Thoracic aorta (tissue), 2 donors: ENCODE measurements around the gene THRB. TPM values are rescaled to one million over a fixed set of nuclear protein-coding genes. Genes with fewer than 3 reads are reported as not detected.

Experiments used
- ATAC-seq: fragments of 150-250 bp; one replicate; pipeline ENCODE4 v1.8.0; 2017; ENCODE audit warnings: low read depth; ENCODE audit not compliant: insufficient number of reproducible peaks, low FRiP score
- DNase-seq: peaks from one replicate; pipeline ENCODE4 v3.0.0-alpha.2; 2020; ENCODE audit warnings: low spot score
- H3K27ac ChIP-seq, 2 donors: fragments of 200-600 bp; sonication (generic); 1 replicate in 1 of 2; 2 replicates in 1 of 2; pipeline ENCODE4 v1.5.1; 2016; ENCODE audit warnings: mild to moderate bottlenecking in 2 of 2, moderate library complexity in 2 of 2
- H3K27me3 ChIP-seq: fragments of 200-600 bp; sonication (generic); replicated peaks from 2 replicates; pipeline ENCODE4 v1.6.0; 2016; ENCODE audit warnings: mild to moderate bottlenecking; ENCODE audit not compliant: insufficient read depth
- H3K36me3 ChIP-seq: fragments of 200-600 bp; sonication (generic); one replicate; pipeline ENCODE4 v1.5.1; 2016
- H3K4me1 ChIP-seq, 2 donors: fragments of 200-600 bp; sonication (generic); 1 replicate in 1 of 2; 2 replicates in 1 of 2; pipeline versions ENCODE4 v1.5.1 to v1.6.0; 2016; ENCODE audit warnings: low read depth in 2 of 2, mild to moderate bottlenecking in 1 of 2; ENCODE audit not compliant: control insufficient read depth in 1 of 2
- H3K4me3 ChIP-seq: fragments of 200-600 bp; sonication (generic); 2 replicates; pipeline ENCODE4 v1.5.1; 2016; ENCODE audit warnings: mild to moderate bottlenecking
- H3K9me3 ChIP-seq: fragments of 200-600 bp; sonication (generic); 2 replicates; pipeline ENCODE4 v1.5.1; 2016
- total RNA-seq, 2 donors: library from RNA; depleted of rRNA; stranded (reverse); fragments of >200 nt; gene quantifications; one replicate each; pipeline versions ENCODE4 v1.1.0 to v1.2.3, GENCODE V29; 2016
- TF ChIP-seq, protein P1 (sequence below): fragments of 200-600 bp; sonication (generic); IDR thresholded peaks from one replicate; pipeline ENCODE4 v1.5.1; 2019; ENCODE audit warnings: antibody characterized with exemption

The THRB gene
- total RNA-seq, 2 donors from 2014 or later, result 40.3 to 65.6 TPM

DNA sequence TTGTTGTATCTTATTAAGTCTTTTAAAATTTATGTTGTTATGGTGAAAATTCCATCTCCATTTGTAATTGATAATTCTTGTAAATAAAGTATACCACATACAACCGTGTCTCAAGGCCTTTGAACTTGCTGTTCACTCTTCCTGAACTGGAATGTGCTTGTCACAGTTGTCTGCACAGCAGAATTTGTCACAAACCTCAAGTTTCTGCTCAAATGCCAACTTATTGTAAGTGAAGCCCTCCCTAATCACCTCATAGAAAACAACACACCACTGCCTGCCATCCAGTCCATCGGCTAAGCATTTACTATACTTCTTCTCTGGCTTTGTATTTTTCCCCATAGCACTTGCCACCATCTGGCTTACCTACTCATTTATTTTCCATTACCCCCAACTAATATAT, 192.3 kb downstream of the THRB start:
- ATAC-seq (no peak), DNase-seq (no peak)
- TF ChIP-seq, protein P1, sequence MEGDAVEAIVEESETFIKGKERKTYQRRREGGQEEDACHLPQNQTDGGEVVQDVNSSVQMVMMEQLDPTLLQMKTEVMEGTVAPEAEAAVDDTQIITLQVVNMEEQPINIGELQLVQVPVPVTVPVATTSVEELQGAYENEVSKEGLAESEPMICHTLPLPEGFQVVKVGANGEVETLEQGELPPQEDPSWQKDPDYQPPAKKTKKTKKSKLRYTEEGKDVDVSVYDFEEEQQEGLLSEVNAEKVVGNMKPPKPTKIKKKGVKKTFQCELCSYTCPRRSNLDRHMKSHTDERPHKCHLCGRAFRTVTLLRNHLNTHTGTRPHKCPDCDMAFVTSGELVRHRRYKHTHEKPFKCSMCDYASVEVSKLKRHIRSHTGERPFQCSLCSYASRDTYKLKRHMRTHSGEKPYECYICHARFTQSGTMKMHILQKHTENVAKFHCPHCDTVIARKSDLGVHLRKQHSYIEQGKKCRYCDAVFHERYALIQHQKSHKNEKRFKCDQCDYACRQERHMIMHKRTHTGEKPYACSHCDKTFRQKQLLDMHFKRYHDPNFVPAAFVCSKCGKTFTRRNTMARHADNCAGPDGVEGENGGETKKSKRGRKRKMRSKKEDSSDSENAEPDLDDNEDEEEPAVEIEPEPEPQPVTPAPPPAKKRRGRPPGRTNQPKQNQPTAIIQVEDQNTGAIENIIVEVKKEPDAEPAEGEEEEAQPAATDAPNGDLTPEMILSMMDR, result no peak
- Histone ChIP-seq H3K4me1 (peaks cover 16 to 46% of the 10 kb centered on the region in 2 donors), H3K27me3 (no peaks in the 10 kb centered on the region), H3K36me3 (no peaks in the 10 kb centered on the region), H3K27ac (no peak overlapping the region), H3K9me3 (no peaks in the 10 kb centered on the region), H3K4me3 (no peak overlapping the region)

DNA sequence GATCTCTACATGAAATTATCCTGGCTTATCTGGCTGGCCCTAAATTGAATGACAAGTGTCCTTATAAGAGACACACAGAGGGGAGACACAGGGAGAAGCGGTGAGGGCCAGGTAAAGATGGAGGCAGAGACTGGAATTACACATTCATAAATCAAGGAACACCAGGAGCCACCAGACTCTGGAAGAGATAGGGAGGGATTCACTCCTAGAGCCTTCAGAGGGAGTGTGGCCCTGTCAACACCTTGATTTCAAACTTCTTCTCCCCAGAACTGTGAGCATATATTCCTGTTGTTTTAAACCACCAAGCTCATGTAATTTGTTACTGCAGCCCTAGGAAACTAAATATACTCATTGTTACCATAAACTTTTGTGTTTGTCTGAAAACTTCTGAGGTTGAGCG, 193.7 kb downstream of the THRB start:
- no peak overlapping the region for H3K27ac ChIP-seq
- no peaks in the 10 kb centered on the region for H3K36me3 ChIP-seq
- no peaks in the 10 kb centered on the region for H3K9me3 ChIP-seq
- no peaks in the 10 kb centered on the region for H3K27me3 ChIP-seq
- ATAC-seq, result no peak
- TF ChIP-seq, protein P1, result no peak
- H3K4me1 ChIP-seq, result peaks cover 9 to 41% of the 10 kb centered on the region in 2 donors
- no peak for DNase-seq
- no peak overlapping the region for H3K4me3 ChIP-seq

DNA sequence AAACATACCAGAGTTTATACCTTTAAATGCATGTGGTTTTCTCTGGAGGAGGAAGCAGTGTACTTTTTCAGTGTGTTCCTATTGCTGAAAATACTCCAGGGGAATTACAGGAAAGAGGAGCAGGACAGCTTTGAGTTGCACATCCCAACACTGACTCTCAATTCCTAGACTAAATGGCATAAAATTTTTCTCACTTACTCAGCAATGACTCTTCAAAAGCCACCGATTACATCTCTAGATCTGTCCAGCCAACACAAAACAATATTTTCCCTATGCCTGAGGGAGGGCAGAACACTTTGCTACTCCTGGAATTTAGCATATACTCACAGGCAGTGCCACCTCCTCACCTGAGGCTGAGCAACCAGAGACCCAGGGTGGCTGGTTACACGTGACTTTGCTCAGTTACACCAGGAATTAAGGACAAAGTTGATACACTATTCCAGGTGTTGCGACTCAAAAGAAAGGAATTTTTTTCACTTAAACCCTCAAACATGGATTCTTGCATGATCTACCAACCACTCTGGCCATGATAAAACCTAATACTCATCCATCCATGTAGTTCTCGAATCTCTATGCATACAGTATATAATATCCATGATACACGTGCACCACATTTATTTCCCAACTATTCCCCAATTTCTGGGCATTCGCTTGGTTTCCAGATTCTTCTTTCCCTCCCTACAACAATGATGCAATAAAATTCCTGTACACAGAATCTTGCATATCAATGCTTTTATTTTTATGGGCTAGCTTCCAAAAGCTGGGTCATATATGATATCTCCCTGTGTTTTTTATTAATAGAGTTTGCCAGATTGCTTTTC, 194.6 kb downstream of the THRB start:
- DNase-seq (no peak), ATAC-seq (peak; percentile 5)
- no peak overlapping the region for H3K4me3 ChIP-seq
- peaks cover 7 to 32% of the 10 kb centered on the region in 2 donors for H3K4me1 ChIP-seq
- TF ChIP-seq, protein P1, result no peak
- H3K27ac ChIP-seq, result no peak overlapping the region
- no peaks in the 10 kb centered on the region for H3K9me3 ChIP-seq
- no peaks in the 10 kb centered on the region for H3K27me3 ChIP-seq
- H3K36me3 ChIP-seq, result no peaks in the 10 kb centered on the region

DNA sequence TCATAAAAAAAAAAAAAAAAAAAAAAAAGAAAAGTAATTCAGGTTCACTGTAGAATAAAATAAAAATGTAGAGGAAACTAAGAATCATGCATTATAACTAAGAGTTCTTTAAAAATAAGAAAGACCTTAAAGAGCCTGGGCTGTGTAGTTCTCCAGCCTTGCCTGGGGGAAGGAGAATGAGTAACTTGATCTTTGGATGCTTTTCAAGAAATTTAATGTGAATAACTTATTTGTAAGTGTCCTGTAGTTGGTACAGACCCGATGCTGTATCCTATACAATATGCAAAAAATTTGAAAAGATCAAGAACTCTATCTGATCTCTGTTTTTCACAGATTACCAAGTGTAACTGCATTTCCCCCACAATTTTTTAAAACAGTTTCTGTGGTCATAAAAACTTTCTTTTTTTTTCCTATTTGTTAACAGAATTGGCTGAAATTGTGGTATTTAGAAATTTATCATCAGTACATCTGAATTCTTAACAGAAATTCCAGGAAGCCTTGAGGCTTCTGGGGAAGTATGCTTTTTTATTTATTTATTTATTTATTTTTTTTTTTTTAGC, 195.3 kb downstream of the THRB start:
- H3K27me3 ChIP-seq, result no peaks in the 10 kb centered on the region
- ATAC-seq (no peak), DNase-seq (no peak)
- peaks cover 5% of the 10 kb centered on the region for H3K36me3 ChIP-seq
- H3K4me1 ChIP-seq, result peaks cover 7 to 31% of the 10 kb centered on the region in 2 donors
- H3K9me3 ChIP-seq, result no peaks in the 10 kb centered on the region
- no peak overlapping the region for H3K4me3 ChIP-seq
- no peak overlapping the region for H3K27ac ChIP-seq
- TF ChIP-seq, protein P1, result no peak

DNA sequence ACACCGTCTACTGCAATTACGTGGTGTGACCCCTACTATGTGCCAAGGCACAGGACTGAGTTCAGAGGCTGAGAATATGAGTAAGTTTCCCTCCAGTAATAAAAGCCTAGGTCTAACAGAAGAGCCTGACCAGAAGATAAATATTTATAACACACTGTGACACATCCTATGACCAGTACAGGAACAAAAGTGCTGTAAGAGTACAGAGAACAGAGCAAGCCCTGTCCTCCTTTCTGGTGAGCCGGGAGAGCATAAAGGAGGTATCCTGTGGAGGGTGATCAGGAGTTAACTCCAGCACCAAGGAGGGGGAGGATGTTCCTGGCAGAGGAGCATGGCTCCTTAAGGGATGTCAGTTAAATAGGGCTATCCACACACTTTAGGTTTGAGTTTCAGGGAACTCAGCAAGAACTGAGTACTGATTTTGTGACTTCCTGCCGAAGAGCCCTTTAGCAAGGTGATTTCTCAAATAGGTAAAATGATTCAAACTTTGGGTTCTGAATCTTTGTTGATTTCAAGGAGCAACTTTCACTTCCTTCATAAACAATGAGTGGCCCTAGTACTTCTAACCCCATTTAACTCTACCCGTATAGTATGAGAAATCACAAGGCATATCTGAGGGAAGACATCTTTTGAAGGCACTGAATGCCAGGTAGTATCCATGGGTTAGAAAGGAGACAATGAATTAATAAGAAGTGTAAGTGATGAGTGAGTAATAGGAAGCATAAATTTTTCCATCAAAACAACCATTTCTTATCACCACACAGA, 198.0 kb downstream of the THRB start:
- H3K36me3 ChIP-seq, result peaks cover 5% of the 10 kb centered on the region
- TF ChIP-seq, protein P1, result no peak
- H3K27me3 ChIP-seq, result no peaks in the 10 kb centered on the region
- H3K4me1 ChIP-seq, result peaks cover 7 to 31% of the 10 kb centered on the region in 2 donors
- H3K27ac ChIP-seq, result peak overlapping the region in 1 of 2 donors; percentile 1
- H3K9me3 ChIP-seq, result no peaks in the 10 kb centered on the region
- H3K4me3 ChIP-seq, result no peak overlapping the region
- no peak for DNase-seq
- no peak for ATAC-seq
